SJCRH30 (cell line): ENCODE results near the gene GNG7. TPM values are rescaled to one million over a fixed set of nuclear protein-coding genes. Genes with fewer than 3 reads are reported as not detected.

ENCODE experiments used
- DNase-seq, 2 experiments: peaks; one replicate each; pipeline ENCODE4 v3.0.0-alpha.2; 2015 to 2020
- H3K27ac ChIP-seq: fragments of 250-450 bp; sonication (Bioruptor Pico); 2 replicates; pipeline ENCODE4 v1.5.1; 2020; ENCODE audit warnings: mild to moderate bottlenecking, moderate library complexity
- H3K27me3 ChIP-seq: fragments of 250-450 bp; sonication (Bioruptor Pico); 2 replicates; pipeline ENCODE4 v1.5.1; 2020; ENCODE audit warnings: mild to moderate bottlenecking, moderate library complexity
- H3K36me3 ChIP-seq: fragments of 250-450 bp; sonication (Bioruptor Pico); 2 replicates; pipeline ENCODE4 v1.5.1; 2020; ENCODE audit warnings: mild to moderate bottlenecking, moderate library complexity
- H3K4me1 ChIP-seq: fragments of 250-450 bp; sonication (Bioruptor Pico); 2 replicates; pipeline ENCODE4 v1.5.1; 2020; ENCODE audit warnings: mild to moderate bottlenecking, moderate library complexity
- H3K4me3 ChIP-seq: fragments of 250-450 bp; sonication (Bioruptor Pico); 2 replicates; pipeline ENCODE4 v1.5.1; 2020; ENCODE audit warnings: mild to moderate bottlenecking, moderate library complexity
- H3K9me3 ChIP-seq: fragments of 250-450 bp; sonication (Bioruptor Pico); replicated peaks from 2 replicates; pipeline ENCODE4 v1.5.1; 2020; ENCODE audit warnings: mild to moderate bottlenecking, moderate library complexity
- total RNA-seq: library from RNA; depleted of rRNA; stranded (reverse); fragments of >200 nt; shearing (Covaris generic); gene quantifications from 2 replicates; pipeline ENCODE4 v1.2.3, GENCODE V29; 2014

The GNG7 gene
- total RNA-seq, 1 experiment from 2014 or later, result not detected

GRCh38 chr19:2556221-2557092 is 146.0 kb downstream of the GNG7 start:
- Histone ChIP-seq H3K36me3 (no peaks in the 10 kb centered on the region), H3K4me3 (no peak overlapping the region), H3K4me1 (no peaks in the 10 kb centered on the region; the same call in 1 of the 2 replicates), H3K9me3 (no peaks in the 10 kb centered on the region), H3K27me3 (no peaks in the 10 kb centered on the region), H3K27ac (no peak overlapping the region)
- DNase-seq, result no peak

- Histone ChIP-seq H3K27ac (no peak overlapping the region), H3K27me3 (no peaks in the 10 kb centered on the region), H3K4me1 (peaks cover 3% of the 10 kb centered on the region; the same call in 1 of the 2 replicates), H3K36me3 (no peaks in the 10 kb centered on the region), H3K9me3 (no peaks in the 10 kb centered on the region), H3K4me3 (no peak overlapping the region)
- DNase-seq, result no peak
Measured at GRCh38 chr19:2555422-2556220, 146.9 kb downstream of the GNG7 start.

- no peak for DNase-seq
- H3K27ac ChIP-seq, result no peak overlapping the region
- no peak overlapping the region for H3K4me3 ChIP-seq
- no peaks in the 10 kb centered on the region for H3K9me3 ChIP-seq
- H3K27me3 ChIP-seq, result no peaks in the 10 kb centered on the region
- H3K36me3 ChIP-seq, result no peaks in the 10 kb centered on the region
- peaks cover 9% of the 10 kb centered on the region for H3K4me1 ChIP-seq
Measured at GRCh38 chr19:2554856-2555255, 147.6 kb downstream of the GNG7 start.

- H3K9me3 ChIP-seq, result no peaks in the 10 kb centered on the region
- no peak overlapping the region for H3K4me3 ChIP-seq
- peaks cover 13% of the 10 kb centered on the region for H3K4me1 ChIP-seq
- H3K36me3 ChIP-seq, result no peaks in the 10 kb centered on the region
- no peak for DNase-seq
- no peaks in the 10 kb centered on the region for H3K27me3 ChIP-seq
- no peak overlapping the region for H3K27ac ChIP-seq
Measured at GRCh38 chr19:2553510-2553909, 149.0 kb downstream of the GNG7 start.

DNA sequence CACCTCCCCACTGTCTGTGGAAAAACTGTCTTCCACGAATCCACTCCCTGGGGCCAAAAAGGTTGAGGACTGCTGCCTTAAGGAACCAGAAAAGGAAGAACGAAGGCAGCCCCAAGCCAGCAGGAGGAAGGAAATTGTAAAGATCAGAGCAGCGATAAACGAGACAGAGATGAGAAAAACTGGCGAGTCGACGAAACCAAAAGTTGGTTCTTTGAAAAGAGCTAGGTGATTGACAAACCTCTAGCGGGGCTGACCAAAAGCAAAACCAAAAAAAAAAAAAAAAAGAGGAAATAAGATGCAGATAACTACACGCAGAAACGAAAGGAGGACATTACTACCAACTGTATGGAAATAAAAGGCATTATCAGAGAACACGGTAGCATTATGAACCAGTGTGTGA is 149.6 kb downstream of the GNG7 start:
- H3K4me1 ChIP-seq, result peaks cover 13% of the 10 kb centered on the region
- H3K9me3 ChIP-seq, result no peaks in the 10 kb centered on the region
- H3K27me3 ChIP-seq, result no peaks in the 10 kb centered on the region
- H3K36me3 ChIP-seq, result no peaks in the 10 kb centered on the region
- no peak overlapping the region for H3K27ac ChIP-seq
- no peak overlapping the region for H3K4me3 ChIP-seq
- no peak for DNase-seq

- H3K36me3 ChIP-seq, result no peaks in the 10 kb centered on the region
- H3K4me1 ChIP-seq, result peaks cover 13% of the 10 kb centered on the region
- H3K27ac ChIP-seq, result no peak overlapping the region
- H3K9me3 ChIP-seq, result no peaks in the 10 kb centered on the region
- no peaks in the 10 kb centered on the region for H3K27me3 ChIP-seq
- no peak overlapping the region for H3K4me3 ChIP-seq
- DNase-seq, result peak in 1 of 2 experiments; percentile 27
Measured at GRCh38 chr19:2551864-2552185, 150.7 kb downstream of the GNG7 start.

GRCh38 chr19:2551172-2551863 is 151.2 kb downstream of the GNG7 start:
- Histone ChIP-seq H3K27me3 (no peaks in the 10 kb centered on the region), H3K27ac (no peak overlapping the region), H3K9me3 (no peaks in the 10 kb centered on the region), H3K4me1 (peaks cover 13% of the 10 kb centered on the region), H3K4me3 (no peak overlapping the region), H3K36me3 (no peaks in the 10 kb centered on the region)
- no peak for DNase-seq

DNA sequence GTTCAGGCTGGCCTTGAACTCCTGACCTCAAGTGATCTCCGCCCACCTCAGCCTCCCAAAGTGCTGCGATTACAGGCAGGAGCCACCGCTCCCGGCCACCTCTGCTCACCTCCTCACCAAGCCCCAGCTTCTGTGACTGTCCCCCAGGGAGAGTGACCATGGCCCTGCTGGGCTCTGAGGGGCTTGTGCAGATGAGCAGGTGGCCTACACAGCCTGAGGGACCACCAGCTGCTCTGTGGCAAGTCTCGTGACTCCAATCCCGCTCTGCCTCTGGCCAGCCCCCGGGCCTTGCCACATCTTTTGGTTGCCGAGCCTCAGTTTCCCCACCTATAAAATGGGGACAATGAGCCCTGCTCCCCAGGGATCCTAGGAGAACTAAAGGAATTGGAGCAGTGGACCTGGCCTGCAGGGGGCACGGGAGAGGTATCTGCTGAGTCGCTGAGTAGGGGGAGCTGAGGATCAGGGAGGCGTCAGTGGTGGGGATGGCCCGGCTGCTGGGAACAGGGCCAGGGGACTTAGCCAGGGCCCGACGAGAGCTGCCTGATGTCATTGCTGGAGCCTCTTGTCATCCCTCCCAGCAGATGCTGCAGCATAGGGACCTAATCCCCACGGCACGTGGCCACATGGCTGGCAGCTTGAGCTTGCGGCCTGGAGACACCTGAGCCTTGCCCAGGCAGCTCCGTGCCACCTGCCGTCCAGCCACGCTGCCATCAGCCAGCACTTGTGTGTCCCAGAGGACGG is 151.9 kb downstream of the GNG7 start:
- Histone ChIP-seq H3K27me3 (no peaks in the 10 kb centered on the region), H3K27ac (no peak overlapping the region), H3K36me3 (no peaks in the 10 kb centered on the region), H3K4me3 (no peak overlapping the region), H3K4me1 (peaks cover 13% of the 10 kb centered on the region), H3K9me3 (no peaks in the 10 kb centered on the region)
- peak; percentile 72 to 75 for DNase-seq

GRCh38 chr19:2549701-2550191 is 152.7 kb downstream of the GNG7 start:
- Histone ChIP-seq H3K9me3 (no peaks in the 10 kb centered on the region), H3K4me3 (no peak overlapping the region), H3K27me3 (no peaks in the 10 kb centered on the region), H3K4me1 (peaks cover 13% of the 10 kb centered on the region), H3K27ac (peak overlapping the region; percentile 41), H3K36me3 (no peaks in the 10 kb centered on the region)
- peak; percentile 29 to 47 for DNase-seq

DNA sequence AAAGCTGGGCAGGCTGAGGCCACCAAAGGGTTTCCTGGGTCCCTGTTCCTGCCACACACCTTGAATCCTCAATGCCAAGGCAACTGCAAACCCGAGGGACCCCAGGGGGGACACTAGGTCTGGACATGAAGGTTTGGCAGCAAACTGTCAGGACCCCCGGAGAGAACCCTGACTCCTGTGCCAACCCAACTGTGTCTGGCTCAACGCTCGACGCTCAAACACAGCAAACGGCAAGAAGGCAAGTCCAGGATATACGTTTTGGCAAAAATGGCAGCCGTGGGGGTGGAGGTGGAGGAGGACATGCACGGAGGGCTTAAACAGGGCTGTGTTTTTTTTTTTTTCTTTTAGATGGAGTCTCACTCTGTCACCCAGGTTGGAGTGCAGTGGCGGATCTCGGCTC is 153.5 kb downstream of the GNG7 start:
- no peaks in the 10 kb centered on the region for H3K36me3 ChIP-seq
- H3K4me3 ChIP-seq, result no peak overlapping the region
- H3K9me3 ChIP-seq, result no peaks in the 10 kb centered on the region
- H3K27ac ChIP-seq, result no peak overlapping the region
- peaks cover 17% of the 10 kb centered on the region for H3K4me1 ChIP-seq
- no peaks in the 10 kb centered on the region for H3K27me3 ChIP-seq
- DNase-seq, result no peak

GRCh38 chr19:2547721-2548120 is 154.8 kb downstream of the GNG7 start:
- Histone ChIP-seq H3K9me3 (no peaks in the 10 kb centered on the region), H3K4me3 (no peak overlapping the region), H3K4me1 (peaks cover 24% of the 10 kb centered on the region), H3K27ac (no peak overlapping the region), H3K27me3 (no peaks in the 10 kb centered on the region), H3K36me3 (no peaks in the 10 kb centered on the region)
- DNase-seq, result no peak

DNA sequence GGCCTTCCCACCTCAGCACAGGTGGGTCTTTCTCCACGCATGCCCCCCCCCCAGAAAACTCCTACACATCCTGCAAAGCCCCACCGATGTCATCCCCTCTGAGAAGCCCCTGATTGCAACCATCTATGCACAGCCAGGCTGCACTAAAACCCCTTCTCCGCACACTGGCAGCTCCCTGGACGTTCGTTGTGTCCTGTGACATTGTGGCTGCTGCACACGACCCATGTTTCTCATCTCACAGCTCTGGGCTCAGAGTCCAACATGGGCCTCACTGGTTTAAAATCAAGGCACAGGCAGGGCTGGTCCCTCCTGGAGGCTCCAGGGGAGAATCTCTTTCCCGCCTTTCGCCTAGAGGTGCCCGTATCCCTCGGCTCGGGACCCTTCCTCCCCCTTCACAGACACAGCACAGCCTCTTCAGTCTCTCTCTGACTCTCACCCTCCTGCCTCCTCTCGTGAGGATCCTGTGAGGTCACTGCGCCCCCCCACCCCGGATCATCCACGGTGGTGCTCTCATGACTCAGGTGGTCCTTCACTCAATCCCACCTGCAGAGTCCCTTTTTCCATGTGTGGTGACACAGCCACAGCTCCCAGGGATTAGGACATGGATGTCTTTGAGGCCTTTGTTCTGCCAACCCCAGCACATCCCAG is 155.3 kb downstream of the GNG7 start:
- Histone ChIP-seq H3K27ac (no peak overlapping the region), H3K4me1 (peaks cover 30% of the 10 kb centered on the region)
- DNase-seq, result no peak

GRCh38 chr19:2546128-2547032 is 156.1 kb downstream of the GNG7 start:
- Histone ChIP-seq H3K9me3 (no peaks in the 10 kb centered on the region), H3K36me3 (no peaks in the 10 kb centered on the region), H3K27me3 (no peaks in the 10 kb centered on the region), H3K4me3 (peak overlapping the region; percentile 28), H3K4me1 (peaks cover 31% of the 10 kb centered on the region), H3K27ac (no peak overlapping the region)
- DNase-seq, result no peak

More for the DNA sequence above, 155.3 kb downstream of the GNG7 start:
- Histone ChIP-seq H3K9me3 (no peaks in the 10 kb centered on the region), H3K4me3 (peak overlapping the region; percentile 28; the same call in 1 of the 2 replicates), H3K36me3 (no peaks in the 10 kb centered on the region), H3K27me3 (no peaks in the 10 kb centered on the region)
